ENCODE results near the gene ANKK1.

GRCh38 chr11:113415343-113415742, 27.8 kb downstream of the ANKK1 start:
- TF ChIP-seq NFIC (IDR thresholded peaks at IDR 0.05), result no peak
- no peak for TF ChIP-seq REST (IDR thresholded peaks at IDR 0.05; ENCODE audit: low read depth)

Data from Ishikawa (cell line).